GM19438 (cell line): ENCODE results near the gene SMG7.

ENCODE experiments used
- ATAC-seq: cut with Tn5 transposase; IDR thresholded peaks from one replicate; pipeline ENCODE4 v1.9.1; 2021; ENCODE audit warnings: low read depth; ENCODE audit not compliant: unreplicated experiment

SMG7 gene

DNA sequence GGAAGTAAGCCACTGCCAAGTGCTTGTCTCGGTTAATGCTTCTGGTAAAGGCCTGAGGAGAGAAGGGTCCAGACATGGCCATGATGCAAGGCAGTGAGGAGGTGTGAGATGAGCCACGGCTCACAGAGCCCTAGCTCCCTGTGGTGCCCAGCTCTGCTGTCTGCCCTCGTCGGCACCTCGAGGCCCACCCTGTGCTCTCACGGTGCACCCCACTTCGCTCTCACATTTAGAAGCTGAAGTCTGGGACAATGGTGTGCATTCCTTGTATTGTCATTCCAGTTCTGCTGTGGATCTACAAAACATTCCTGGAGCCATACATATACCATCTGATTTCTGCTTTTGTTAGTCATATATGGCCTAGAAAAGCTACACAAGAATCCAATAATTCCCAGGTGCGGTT is 114.6 kb downstream of the SMG7 start:
- no peak for ATAC-seq

DNA sequence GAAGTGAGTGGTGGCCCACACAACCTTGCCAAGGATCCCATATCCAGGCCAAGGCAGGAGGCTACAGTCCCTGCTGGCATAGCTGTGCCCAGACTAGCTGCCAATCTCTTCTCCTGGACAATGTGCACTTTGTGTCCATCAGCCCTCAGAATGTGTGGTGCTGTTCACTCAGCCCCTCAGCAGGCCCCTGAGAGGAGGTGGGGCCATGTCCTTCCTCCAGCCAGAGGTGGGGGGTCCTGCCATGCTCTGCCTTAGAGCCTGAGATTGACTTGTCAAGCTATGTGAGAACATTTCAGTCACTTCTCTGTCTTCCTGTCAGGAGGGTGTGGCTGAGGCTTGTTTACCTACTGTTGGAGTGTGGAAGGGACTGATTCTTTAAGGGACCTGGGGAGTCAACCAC is 116.5 kb downstream of the SMG7 start:
- no peak for ATAC-seq

DNA sequence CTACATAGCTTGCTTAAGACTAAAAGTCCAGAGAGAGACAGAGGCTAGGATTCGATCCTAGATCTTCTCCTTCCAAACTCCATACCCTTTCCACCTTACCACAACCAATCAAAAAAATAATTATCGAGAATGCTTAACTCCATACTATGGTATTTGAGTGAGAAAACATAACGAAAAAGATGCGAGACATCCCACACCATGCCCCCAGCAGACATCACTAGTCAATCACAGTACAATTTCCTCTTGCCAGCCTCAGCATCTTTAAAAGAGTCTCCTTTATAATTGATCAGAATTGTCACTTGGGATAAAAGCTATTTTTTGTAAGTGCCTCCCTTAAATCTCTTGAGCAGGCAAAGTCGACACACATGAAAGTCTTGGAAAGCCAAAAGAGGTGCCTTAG is 117.1 kb downstream of the SMG7 start:
- no peak for ATAC-seq

DNA sequence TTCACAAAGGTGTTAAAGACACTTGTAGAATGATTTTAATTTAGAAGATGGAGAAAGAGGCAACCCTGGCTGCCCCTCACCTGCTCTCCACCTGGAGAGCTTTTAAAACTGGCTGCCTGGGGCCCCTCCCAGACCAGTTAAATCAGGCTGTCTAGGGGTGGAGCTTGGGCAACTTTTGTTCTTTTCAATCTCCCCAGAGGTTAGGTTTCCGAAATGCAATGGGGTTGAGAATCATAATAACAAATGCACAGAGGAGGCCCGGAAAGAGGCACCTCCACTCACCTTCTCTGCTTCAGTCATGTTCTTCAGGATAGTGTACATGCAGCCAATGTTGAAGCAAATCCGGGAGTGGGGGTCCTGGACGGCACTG is 117.6 kb downstream of the SMG7 start:
- peak; percentile 24 for ATAC-seq

DNA sequence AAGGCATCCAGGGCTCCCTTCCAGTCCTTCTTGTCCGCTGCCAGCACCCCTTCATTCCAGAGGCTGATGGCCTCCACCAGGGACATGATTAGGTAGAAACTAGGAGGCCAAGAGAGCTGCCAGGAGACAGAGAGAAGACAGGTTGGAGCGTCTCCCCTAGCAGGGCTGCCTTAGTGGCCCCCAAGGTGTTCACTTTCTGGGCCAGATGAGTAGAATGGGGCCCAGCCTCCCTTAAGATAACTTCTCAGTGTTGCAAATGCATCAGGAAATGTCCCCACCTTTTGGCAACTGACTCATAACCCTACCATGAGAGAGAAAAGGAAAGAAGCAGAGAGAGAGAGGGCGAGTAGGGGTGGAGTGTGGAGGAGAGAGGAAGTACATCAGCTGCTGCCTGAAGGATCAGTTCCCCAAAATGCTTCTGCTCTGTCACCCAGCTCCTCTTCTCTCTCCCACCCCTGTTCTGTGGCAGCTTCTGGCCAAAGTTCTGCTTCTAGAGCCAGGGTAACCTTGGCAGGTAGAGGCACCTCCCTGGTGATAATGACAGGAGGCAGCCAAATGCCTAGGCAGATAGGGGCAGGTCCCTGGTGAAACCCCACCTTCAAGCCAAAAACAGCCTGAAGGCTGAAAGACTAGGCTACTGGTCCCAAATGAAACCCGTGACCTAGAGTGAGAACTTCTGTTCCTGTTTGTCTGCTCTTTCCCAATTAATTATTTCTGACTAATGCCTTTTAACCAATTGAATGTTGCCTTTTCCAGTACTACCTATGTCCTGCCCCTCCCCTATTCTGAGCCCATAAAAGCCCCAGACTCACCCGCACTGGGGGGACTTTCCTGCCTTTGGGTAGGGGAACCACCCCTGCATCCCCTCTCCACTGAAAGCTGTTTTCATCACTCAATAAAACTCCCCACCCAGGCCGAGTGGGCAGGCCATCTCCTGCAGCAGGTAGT is 118.2 kb downstream of the SMG7 start, which contains the start of gene NCF2:
TSS of gene NCF2 (minus strand) at position 216 of the 948 bp plus-strand sequence. CDS start at position 86, 130 bp downstream.
- peak; percentile 79 for ATAC-seq

DNA sequence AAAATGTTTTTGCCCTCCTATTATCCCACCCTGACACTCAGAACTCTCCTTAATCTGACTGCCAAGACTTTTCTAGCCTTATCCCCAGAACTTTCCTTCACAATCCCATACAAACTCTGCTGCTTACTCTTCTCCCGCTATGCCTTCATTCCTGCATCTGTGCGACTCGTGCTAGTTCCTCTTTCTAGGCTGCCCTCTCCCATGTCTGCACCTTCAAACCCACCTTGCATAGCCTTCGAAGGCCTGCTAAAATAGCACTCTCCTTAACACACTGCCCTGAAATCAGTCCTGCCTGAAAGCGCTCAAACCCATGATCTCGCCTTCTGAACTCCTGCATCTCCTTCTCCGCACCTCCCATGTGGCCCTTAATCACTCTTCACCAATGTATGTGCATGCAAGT is 120.4 kb downstream of the SMG7 start:
- no peak for ATAC-seq

DNA sequence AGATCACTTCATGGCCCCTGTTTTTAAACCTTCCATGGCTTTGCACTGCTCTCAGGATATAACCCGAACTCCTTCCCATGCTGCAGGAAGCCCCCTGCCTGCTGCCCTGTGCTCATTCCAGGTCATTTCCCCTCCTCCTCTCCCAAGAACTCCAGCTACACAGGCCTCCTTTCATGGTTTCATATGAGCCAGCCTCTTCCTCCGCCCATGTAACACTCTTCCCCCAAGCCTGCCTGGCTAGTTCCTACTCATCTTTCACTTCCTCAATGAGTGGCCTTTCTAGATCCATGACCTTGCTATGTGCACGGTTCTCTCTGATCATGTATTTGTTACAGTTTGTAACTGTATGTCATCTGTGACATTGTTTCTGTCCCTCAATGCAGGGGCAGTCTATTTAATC is 121.1 kb downstream of the SMG7 start:
- ATAC-seq, result peak; percentile 39

DNA sequence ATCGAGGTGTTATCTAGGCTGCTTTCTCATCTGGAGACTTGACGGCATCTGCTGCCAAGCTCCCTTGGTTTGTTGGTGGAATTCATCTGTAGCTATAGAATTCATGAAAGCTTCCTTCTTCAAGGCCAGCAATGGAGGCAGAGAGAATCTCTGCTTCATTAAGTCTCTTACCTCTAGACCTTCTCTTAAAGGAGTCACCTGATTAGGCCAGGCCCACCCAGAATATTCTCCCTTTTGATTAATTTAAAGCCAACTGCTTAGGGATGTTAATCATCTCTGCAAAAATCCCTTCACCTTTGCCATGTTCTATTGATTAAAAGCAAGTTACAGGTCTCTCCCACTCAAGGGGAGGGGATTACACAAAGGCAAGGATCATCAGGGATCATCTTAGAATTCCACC is 123.2 kb downstream of the SMG7 start:
- no peak for ATAC-seq

DNA sequence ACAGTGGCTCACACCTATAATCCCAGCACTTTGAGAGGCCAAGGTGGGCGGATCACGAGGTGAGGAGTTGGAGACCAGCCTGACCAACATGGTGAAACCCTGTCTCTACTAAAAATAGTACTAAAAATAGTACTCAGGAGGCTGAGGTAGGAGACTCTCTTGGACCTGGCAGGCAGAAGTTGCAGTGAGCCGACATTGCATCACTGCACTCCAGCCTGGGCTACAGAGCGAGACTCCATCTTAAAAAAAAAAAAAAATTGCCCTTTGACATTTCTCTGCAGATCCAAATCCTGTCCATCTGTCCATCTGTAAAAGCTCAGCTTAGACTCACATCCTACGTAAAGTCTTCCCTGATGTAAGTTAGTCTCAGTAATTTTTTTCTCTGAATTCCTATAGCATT is 124.2 kb downstream of the SMG7 start:
- no peak for ATAC-seq

DNA sequence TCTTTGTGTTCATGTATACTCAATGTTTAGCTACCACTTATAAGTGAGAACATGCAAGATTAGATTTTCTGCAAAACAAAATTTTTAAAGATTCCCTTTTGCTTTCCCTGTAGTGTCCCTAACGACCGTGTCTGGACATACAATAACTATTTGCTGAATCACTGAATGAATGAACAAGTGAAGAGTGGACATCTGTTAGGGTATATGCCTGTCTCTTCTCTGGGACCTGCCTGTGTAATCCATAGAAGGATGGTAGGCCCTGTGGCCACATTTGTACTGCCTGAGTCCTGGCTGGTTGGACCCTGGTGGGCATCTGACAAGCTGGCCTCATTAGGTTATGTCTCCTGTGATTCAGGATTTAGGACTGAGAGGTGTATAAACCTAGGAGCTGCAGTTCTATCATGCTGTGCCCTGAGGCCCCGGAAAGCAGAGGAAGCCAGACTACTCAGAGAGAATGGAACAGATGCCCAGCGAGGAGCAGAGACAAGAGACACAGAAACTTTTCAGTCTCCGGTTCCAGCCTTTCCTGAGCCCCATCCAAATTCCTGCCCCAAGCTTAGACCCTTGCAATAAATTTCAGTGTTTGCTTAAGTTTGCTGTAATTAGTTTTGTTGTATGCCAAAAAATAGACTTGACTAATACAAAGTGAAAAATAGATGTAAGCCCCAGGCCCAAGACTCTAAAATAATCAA is 125.5 kb downstream of the SMG7 start:
- ATAC-seq, result no peak

DNA sequence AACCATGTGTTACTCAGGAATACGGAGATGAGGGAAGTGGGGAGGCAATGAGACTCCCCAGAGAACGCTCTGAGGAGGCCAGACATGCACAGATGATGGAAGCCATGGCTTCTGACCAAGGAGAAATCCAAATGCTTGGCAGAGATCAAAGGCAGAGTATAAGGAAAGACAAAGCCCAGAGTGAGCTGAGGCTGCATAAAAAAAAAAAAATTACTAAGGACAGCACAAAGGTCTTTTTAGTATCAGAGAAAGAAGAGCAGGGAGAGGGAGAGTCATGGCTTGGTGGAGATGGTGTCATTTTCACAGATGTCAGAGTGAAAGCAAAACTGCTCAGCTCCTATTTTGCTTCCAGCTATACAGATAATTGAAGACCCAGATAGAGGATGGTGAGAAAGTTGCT is 126.1 kb downstream of the SMG7 start:
- ATAC-seq, result peak; percentile 60

DNA sequence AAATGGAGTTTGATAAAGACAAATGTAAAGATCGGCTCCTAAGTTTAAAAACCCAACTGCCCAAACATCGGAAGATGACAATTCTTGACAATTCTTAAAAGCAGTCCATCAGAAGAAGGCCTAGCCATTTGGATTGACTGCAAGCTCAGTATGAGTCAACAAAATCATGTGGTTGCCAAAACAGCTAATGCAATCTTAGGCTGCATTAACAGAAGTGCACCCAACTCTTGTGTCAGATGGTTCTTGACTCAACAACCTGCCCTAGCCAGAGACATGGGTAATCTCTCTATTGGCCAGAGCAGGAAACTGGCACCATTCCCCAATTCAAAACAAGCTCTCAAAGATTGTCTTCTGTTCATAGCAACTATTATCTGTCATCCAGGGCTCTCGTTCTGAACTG is 127.8 kb downstream of the SMG7 start:
- no peak for ATAC-seq

DNA sequence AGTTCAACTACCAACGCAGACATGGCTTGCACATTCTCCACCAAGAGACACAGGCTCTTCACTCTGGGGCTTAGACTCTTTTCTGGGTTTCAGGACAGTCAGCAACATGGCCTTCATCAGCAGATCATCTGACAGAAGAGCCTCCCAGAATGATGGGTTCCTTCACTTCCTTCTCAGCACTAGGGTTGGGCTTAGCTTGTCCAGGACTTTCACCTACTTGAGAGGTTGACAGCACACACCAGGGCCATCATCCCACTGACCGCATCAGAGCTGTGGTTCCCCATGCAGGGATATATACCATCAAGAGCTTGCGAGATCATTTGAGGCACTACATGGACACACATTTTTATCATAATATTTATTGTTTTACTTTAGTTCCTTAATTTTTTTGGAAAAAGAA is 128.3 kb downstream of the SMG7 start:
- ATAC-seq, result no peak

DNA sequence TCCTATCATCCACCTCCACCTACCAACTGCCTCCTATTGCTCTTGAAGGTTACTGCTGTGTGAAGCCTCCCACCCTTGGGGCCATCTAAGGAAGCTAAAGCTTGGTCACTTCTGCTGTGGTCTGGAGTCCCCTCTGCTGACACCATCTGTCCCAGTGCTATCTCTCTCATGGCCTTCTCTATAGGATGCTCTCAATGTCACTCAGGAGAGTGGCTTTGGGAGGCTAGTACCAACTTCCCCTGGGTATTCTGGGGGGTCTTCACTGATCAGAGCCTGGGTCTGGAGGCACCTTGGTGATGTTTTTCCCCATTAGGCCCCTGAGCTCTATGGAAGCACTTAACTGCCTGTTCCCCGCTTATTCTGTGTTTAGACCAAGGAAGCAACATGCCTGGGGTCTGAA is 130.2 kb downstream of the SMG7 start:
- ATAC-seq, result no peak
